Sigmoid colon (tissue), 7 donors: ENCODE measurements around the gene COX14. TPM values are rescaled to one million over a fixed set of nuclear protein-coding genes. Genes with fewer than 3 reads are reported as not detected.

Experiments used
- DNase-seq: peaks from one replicate; pipeline ENCODE4 v3.0.0-alpha.2; 2019
- H3K27ac ChIP-seq, 4 donors: fragments of 200-600 bp; sonication (generic); one replicate each; pipeline ENCODE4 v1.5.1; 2016 to 2019; ENCODE audit warnings: mild to moderate bottlenecking in 1 of 4
- H3K27me3 ChIP-seq, 3 donors: fragments of 200-600 bp; sonication (generic); one replicate each; pipeline ENCODE4 v1.5.1; 2019; ENCODE audit warnings: mild to moderate bottlenecking in 1 of 3
- H3K36me3 ChIP-seq, 4 donors: fragments of 200-600 bp; sonication (generic); one replicate each; pipeline ENCODE4 v1.5.1; 2016 to 2019
- H3K4me1 ChIP-seq, 4 donors: fragments of 200-600 bp; sonication (generic); one replicate each; pipeline ENCODE4 v1.5.1; 2017 to 2019
- H3K4me3 ChIP-seq, 4 donors: fragments of 200-600 bp; sonication (generic); one replicate each; pipeline ENCODE4 v1.5.1; 2017 to 2019; ENCODE audit warnings: mild to moderate bottlenecking in 2 of 4, moderate library complexity in 1 of 4
- H3K9me3 ChIP-seq, 4 donors: fragments of 200-600 bp in 3 of 4; sonication (generic) in 3 of 4; one replicate each; pipeline versions ENCODE4 v1.5.1 to v1.6.1; 2013 to 2019
- EP300 ChIP-seq, 4 donors: sonication (generic); formaldehyde crosslinking; IDR thresholded peaks; one replicate each; pipeline ENCODE4 v1.6.1; 2017; ENCODE audit warnings: antibody characterized with exemption in 4 of 4
- POLR2A ChIP-seq, 2 donors: fragments of 450-650 bp; IDR thresholded peaks; one replicate each; pipeline ENCODE4 v1.6.1; 2016; ENCODE audit warnings: antibody characterized with exemption in 2 of 2, mild to moderate bottlenecking in 2 of 2, moderate library complexity in 2 of 2
- POLR2AphosphoS5 ChIP-seq, 4 donors: sonication (generic); formaldehyde crosslinking; IDR thresholded peaks; one replicate each; pipeline ENCODE4 v1.6.1; 2017; ENCODE audit warnings: antibody characterized with exemption in 4 of 4
- WGBS, 2 donors: extraction: QIAGEN DNeasy Blood & Tissue Kit; methylation state at CpG; one replicate each; pipeline ENCODE4 v1.1.7; 2013; 5-methylcytosine and 5-hydroxymethylcytosine counted together
- intact Hi-C: fragments of 100-400 bp; cut with DNase I; formaldehyde crosslinking; loops from one replicate; pipeline ENCODE4 v1.15.1; 2023
- polyA plus RNA-seq, 3 donors: library from polyadenylated mRNA; stranded (reverse); fragments of 200-250 nt; gene quantifications; one replicate each; pipeline ENCODE4 v1.2.3, GENCODE V29; 2013
- total RNA-seq, 4 donors: library from RNA; depleted of rRNA; stranded (reverse); fragments of >200 nt; gene quantifications; one replicate each; pipeline ENCODE4 v1.1.0, GENCODE V29; 2016
- TF ChIP-seq, protein P1 (sequence below), 4 experiments: fragments of 450-650 bp in 3 of 4; fragments of 200-600 bp in 1 of 4; IDR thresholded peaks; one replicate each; pipeline ENCODE4 v1.5.1; 2016 to 2019; ENCODE audit warnings: antibody characterized with exemption in 4 of 4, mild to moderate bottlenecking in 3 of 4, moderate library complexity in 2 of 4
- donor health status: healthy with polysubstance abuse.
- donor health status: Bipolar disorder and iron deficiency.
- donor health status: healthy.

Gene COX14
- total and polyA plus RNA-seq, 7 donors: 87.8 to 266 (median 124) TPM

DNA sequence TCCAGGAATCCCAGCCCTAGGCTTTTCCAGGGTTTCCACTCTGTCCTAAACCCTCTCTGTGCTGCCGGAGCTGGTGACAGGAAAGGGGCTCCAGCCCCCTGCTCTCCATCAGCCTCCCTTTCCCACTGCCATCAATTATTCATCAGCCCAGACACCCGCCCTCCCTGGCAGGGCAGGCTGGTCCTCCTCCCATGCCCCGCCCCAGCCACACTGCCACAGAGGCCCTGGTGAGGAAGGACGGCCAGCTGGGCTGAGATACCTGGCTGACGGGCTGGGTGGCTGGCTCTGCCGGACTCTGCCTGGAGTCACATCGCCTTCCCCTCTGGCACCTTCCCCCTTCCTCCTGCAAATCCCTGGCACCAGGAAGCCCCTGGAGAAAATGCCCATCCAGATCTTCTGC, 38.8 kb upstream of the COX14 start:
- intact Hi-C loops: loop anchor here (10.0 kb wide), 2 partner anchors 208 to 242 kb away; no protein-coding TSS in a partner anchor
- WGBS, 2 donors: 45 to 72% methylated on average over 7 of the region's 7 CpGs
- H3K4me1 ChIP-seq: peaks cover 0 to 16% (median 11%) of the 10 kb centered on the region in 4 donors

DNA sequence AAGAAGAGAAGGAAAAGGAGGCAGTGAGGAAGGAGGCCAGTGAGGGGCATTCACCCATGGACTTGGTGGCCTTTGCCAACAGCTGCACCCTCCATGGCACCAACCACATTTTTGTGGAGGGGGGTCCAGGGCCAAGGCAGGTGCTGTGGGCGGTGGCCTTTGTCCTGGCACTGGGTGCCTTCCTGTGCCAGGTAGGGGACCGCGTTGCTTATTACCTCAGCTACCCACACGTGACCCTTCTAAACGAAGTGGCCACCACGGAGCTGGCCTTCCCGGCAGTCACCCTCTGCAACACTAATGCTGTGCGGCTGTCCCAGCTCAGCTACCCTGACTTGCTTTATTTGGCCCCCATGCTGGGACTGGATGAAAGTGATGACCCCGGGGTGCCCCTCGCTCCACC, 38.3 kb upstream of the COX14 start:
- H3K36me3 ChIP-seq: no peaks in the 10 kb centered on the region
- no peak overlapping the region for H3K4me3 ChIP-seq
- peaks cover 0 to 16% (median 11%) of the 10 kb centered on the region in 4 donors for H3K4me1 ChIP-seq
- H3K9me3 ChIP-seq: no peaks in the 10 kb centered on the region
- no peak for DNase-seq
- H3K27ac ChIP-seq: no peak overlapping the region
- intact Hi-C loops: loop anchor here (10.0 kb wide), 2 partner anchors 209 to 241 kb away; no protein-coding TSS in a partner anchor
- TF ChIP-seq POLR2AphosphoS5 (IDR thresholded peaks at IDR 0.05) (no peak), POLR2A (IDR thresholded peaks at IDR 0.05) (no peak)
- TF ChIP-seq, protein P1, sequence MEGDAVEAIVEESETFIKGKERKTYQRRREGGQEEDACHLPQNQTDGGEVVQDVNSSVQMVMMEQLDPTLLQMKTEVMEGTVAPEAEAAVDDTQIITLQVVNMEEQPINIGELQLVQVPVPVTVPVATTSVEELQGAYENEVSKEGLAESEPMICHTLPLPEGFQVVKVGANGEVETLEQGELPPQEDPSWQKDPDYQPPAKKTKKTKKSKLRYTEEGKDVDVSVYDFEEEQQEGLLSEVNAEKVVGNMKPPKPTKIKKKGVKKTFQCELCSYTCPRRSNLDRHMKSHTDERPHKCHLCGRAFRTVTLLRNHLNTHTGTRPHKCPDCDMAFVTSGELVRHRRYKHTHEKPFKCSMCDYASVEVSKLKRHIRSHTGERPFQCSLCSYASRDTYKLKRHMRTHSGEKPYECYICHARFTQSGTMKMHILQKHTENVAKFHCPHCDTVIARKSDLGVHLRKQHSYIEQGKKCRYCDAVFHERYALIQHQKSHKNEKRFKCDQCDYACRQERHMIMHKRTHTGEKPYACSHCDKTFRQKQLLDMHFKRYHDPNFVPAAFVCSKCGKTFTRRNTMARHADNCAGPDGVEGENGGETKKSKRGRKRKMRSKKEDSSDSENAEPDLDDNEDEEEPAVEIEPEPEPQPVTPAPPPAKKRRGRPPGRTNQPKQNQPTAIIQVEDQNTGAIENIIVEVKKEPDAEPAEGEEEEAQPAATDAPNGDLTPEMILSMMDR (IDR thresholded peaks at IDR 0.05): no peak
- 88% methylated on average over 10 of the region's 10 CpGs for WGBS, 2 donors
- H3K27me3 ChIP-seq: no peaks in the 10 kb centered on the region

More for the DNA sequence above, 38.8 kb upstream of the COX14 start:
- DNase-seq: no peak
- H3K27ac ChIP-seq: no peak overlapping the region
- H3K4me3 ChIP-seq: no peak overlapping the region
- H3K9me3 ChIP-seq: no peaks in the 10 kb centered on the region
- no peaks in the 10 kb centered on the region for H3K27me3 ChIP-seq
- H3K36me3 ChIP-seq: no peaks in the 10 kb centered on the region
- TF ChIP-seq POLR2AphosphoS5 (IDR thresholded peaks at IDR 0.05) (no peak), POLR2A (IDR thresholded peaks at IDR 0.05) (no peak), EP300 (IDR thresholded peaks at IDR 0.05) (no peak)
- TF ChIP-seq, protein P1 (IDR thresholded peaks at IDR 0.05): no peak

DNA sequence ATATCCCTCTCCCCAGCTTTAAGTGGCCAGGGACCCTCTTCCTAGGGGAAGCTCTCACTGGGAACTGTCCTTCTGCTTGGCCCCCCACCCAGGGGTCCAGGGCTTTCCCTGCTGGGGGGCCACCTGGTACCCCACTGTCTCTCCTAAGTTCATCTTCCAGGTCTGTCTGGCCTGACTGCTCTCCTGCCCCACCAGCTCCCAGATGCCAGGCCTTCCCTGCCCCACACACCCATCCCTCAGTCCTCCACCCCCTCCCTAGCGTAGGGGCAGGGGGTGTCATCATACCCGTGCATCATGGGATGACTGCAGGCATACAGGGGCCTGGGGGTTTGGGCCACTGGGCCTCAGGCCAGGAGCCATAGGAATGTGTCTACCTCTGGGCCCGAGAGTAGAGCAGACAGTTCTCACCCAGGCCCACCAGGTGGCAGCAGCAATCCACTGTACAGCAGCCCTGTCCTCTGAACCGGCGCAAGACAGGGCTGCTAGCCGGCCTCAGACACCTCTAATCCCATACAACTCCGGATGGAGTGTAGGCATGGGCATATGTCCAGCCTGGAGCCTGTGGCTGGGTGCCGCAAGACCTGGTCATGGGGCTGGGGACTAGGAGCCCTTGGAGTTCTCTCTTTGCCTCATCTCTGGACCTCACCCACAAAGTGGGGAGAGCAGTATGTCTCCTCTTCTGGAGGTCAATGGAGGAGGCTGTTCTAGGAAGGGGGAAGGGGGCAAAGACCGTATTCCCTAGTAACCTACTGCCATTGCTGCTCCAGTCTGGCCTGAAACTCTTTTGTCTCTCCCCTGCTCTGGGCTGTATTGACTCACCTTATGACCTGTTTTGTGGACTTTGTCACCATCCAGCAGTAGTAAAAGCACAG, 36.9 kb upstream of the COX14 start:
- intact Hi-C loops: loop anchor here (1.0 to 10.0 kb wide), 3 partner anchors 100 to 240 kb away; no protein-coding TSS in a partner anchor
- 2 to 8% methylated on average over 9 of the region's 9 CpGs for WGBS, 2 donors
- Histone ChIP-seq H3K9me3 (no peaks in the 10 kb centered on the region), H3K27ac (no peak overlapping the region), H3K27me3 (no peaks in the 10 kb centered on the region), H3K4me1 (peaks cover 0 to 13% (median 10%) of the 10 kb centered on the region in 4 donors), H3K36me3 (no peaks in the 10 kb centered on the region), H3K4me3 (no peak overlapping the region)
- TF ChIP-seq, protein P1 (IDR thresholded peaks at IDR 0.05): peak; percentile 88 to 93 (median 90)
- TF ChIP-seq POLR2A (IDR thresholded peaks at IDR 0.05): no peak
- peak; percentile 91 for DNase-seq

DNA sequence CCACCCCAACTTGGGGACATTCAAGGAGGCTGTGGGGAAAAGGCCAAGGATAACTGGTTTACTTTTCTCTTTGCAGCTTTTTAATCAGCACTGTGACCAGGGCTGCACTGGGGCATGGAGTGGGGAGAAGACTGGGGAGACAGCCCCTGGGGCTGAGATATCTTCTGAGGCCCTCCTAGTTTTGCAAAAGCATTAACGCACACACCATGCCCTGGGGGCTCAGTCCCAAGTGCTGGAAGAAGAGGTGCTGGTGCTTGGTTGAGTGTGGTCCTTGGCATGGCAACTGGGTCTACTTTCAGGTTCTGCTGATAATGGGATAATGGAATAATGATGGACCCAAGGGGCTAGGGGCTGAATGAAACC, 36.2 kb upstream of the COX14 start:
- H3K4me3 ChIP-seq: no peak overlapping the region
- no peaks in the 10 kb centered on the region for H3K36me3 ChIP-seq
- TF ChIP-seq EP300 (IDR thresholded peaks at IDR 0.05) (no peak), POLR2A (IDR thresholded peaks at IDR 0.05) (no peak), POLR2AphosphoS5 (IDR thresholded peaks at IDR 0.05) (no peak)
- TF ChIP-seq, protein P1 (IDR thresholded peaks at IDR 0.05): no peak
- H3K9me3 ChIP-seq: no peaks in the 10 kb centered on the region
- no peak overlapping the region for H3K27ac ChIP-seq
- DNase-seq: no peak
- intact Hi-C loops: loop anchor here (1.0 to 10.0 kb wide), 3 partner anchors 100 to 239 kb away; no protein-coding TSS in a partner anchor
- WGBS, 2 donors: 96 to 100% methylated on average over 1 of the region's 1 CpG
- peaks cover 0 to 8% (median 6%) of the 10 kb centered on the region in 4 donors for H3K4me1 ChIP-seq
- no peaks in the 10 kb centered on the region for H3K27me3 ChIP-seq
